Measurements from ENCODE around the gene ZNF136.

ZNF136 gene

GRCh38 chr19:12162882-12163806 lies at the start of gene ZNF136:
TSS of gene ZNF136 (plus strand) at chr19:12163096. CDS start at chr19:12163204, 108 bp downstream.
- peak; percentile 84 to 88 for DNase-seq (ENCODE audit: low read depth in 2 of 2)

GRCh38 chr19:12113121-12113520 lies 49.8 kb upstream of the ZNF136 start:
- DNase-seq (ENCODE audit: low read depth in 2 of 2) = no peak

GRCh38 chr19:12117201-12117970 lies 45.5 kb upstream of the ZNF136 start:
- DNase-seq (ENCODE audit: low read depth in 2 of 2) = no peak

GRCh38 chr19:12126707-12127106 lies 36.2 kb upstream of the ZNF136 start:
- no peak for DNase-seq (ENCODE audit: low read depth in 2 of 2)

- DNase-seq (ENCODE audit: low read depth in 2 of 2) = no peak
These were observed 29.8 kb upstream of the ZNF136 start for GRCh38 chr19:12133069-12133468.

GRCh38 chr19:12137221-12137940 lies 25.5 kb upstream of the ZNF136 start:
- no peak for DNase-seq (ENCODE audit: low read depth in 2 of 2)

GRCh38 chr19:12139269-12139668 lies 23.6 kb upstream of the ZNF136 start:
- no peak for DNase-seq (ENCODE audit: low read depth in 2 of 2)

GRCh38 chr19:12139885-12140544 lies 22.9 kb upstream of the ZNF136 start, which contains the start of gene ZNF20:
TSS of gene ZNF20 (minus strand) at chr19:12140350. CDS start at chr19:12140182, 168 bp downstream.
- peak; percentile 85 to 90 for DNase-seq (ENCODE audit: low read depth in 2 of 2)

- peak; percentile 65 to 79 for DNase-seq (ENCODE audit: low read depth in 2 of 2)
These were observed 22.1 kb upstream of the ZNF136 start for GRCh38 chr19:12140545-12141404.

- DNase-seq (ENCODE audit: low read depth in 2 of 2) = no peak
These were observed 21.5 kb upstream of the ZNF136 start for GRCh38 chr19:12141405-12141736.

- DNase-seq (ENCODE audit: low read depth in 2 of 2) = no peak
These were observed 17.5 kb upstream of the ZNF136 start for GRCh38 chr19:12145348-12145747.

- no peak for DNase-seq (ENCODE audit: low read depth in 2 of 2)
These were observed 7.5 kb upstream of the ZNF136 start for GRCh38 chr19:12155324-12155860.

- peak in 1 of 2 donors; percentile 25 for DNase-seq (ENCODE audit: low read depth in 2 of 2)
These were observed 6.5 kb upstream of the ZNF136 start, which contains the start of gene ZNF625 for GRCh38 chr19:12156223-12157058. TSS of gene ZNF625 (minus strand) at chr19:12156734. CDS start at chr19:12156558, 176 bp downstream.

- DNase-seq (ENCODE audit: low read depth in 2 of 2) = no peak
These were observed 3.0 kb upstream of the ZNF136 start for GRCh38 chr19:12159773-12160414.

- no peak for DNase-seq (ENCODE audit: low read depth in 2 of 2)
These were observed 399 bp upstream of the ZNF136 start for GRCh38 chr19:12162513-12162881.

- no peak for DNase-seq (ENCODE audit: low read depth in 2 of 2)
These were observed 930 bp downstream of the ZNF136 start for GRCh38 chr19:12163826-12164225.

- DNase-seq (ENCODE audit: low read depth in 2 of 2) = no peak
These were observed 3.7 kb downstream of the ZNF136 start for GRCh38 chr19:12166626-12167025.

GRCh38 chr19:12180377-12180776 lies 17.5 kb downstream of the ZNF136 start:
- no peak for DNase-seq (ENCODE audit: low read depth in 2 of 2)

- no peak for DNase-seq (ENCODE audit: low read depth in 2 of 2)
These were observed 24.7 kb downstream of the ZNF136 start for GRCh38 chr19:12187625-12188024.
